Uterus (tissue), 2 donors: ENCODE results near the gene SRL.

Experiments used
- CTCF ChIP-seq, 4 experiments: fragments of 200-600 bp in 2 of 4; fragments of 450-650 bp in 2 of 4; sonication (generic) in 2 of 4; IDR thresholded peaks; one replicate each; pipeline ENCODE4 v1.5.1; 2016 to 2019; ENCODE audit warnings: antibody characterized with exemption in 4 of 4, mild to moderate bottlenecking in 2 of 4, moderate library complexity in 1 of 4
- POLR2A ChIP-seq, 2 donors: fragments of 450-650 bp; IDR thresholded peaks; one replicate each; pipeline ENCODE4 v1.6.1; 2016; ENCODE audit warnings: antibody characterized with exemption in 2 of 2, mild to moderate bottlenecking in 1 of 2, moderate library complexity in 1 of 2

GRCh38 chr16:4283939-4284338, 42.1 kb upstream of the SRL start:
- no peak for TF ChIP-seq CTCF (IDR thresholded peaks at IDR 0.05)
- TF ChIP-seq POLR2A (IDR thresholded peaks at IDR 0.05), result no peak
